ENCODE results near the gene KCNF1. TPM values are rescaled to one million over a fixed set of nuclear protein-coding genes. Genes with fewer than 3 reads are reported as not detected.

Gene KCNF1
- polyA plus RNA-seq, 1 donor: 1.3 TPM

GRCh38 chr2:10932345-10933151 is 20.8 kb downstream of the KCNF1 start:
- H3K27me3 ChIP-seq (ENCODE audit: control insufficient read depth, insufficient read depth, low read length): peaks cover 3% of the 10 kb centered on the region
- no peaks in the 10 kb centered on the region for H3K4me1 ChIP-seq (ENCODE audit: control insufficient read depth, insufficient read depth, low read length)
- no peak overlapping the region for H3K4me3 ChIP-seq (ENCODE audit: low read length)
- H3K36me3 ChIP-seq (ENCODE audit: control insufficient read depth, insufficient read depth, low read length): no peaks in the 10 kb centered on the region
- H3K9me3 ChIP-seq (ENCODE audit: control insufficient read depth, low read depth, low read length): no peaks in the 10 kb centered on the region
- WGBS (ENCODE audit: insufficient coverage, low lambda C conversion rate): 53% methylated on average over 3 of the region's 17 CpGs
- DNase-seq: no peak
- no peak overlapping the region for H3K27ac ChIP-seq (ENCODE audit: low read length)

GRCh38 chr2:10933700-10934225 is 22.0 kb downstream of the KCNF1 start:
- Histone ChIP-seq H3K27ac (ENCODE audit: low read length) (no peak overlapping the region), H3K27me3 (ENCODE audit: control insufficient read depth, insufficient read depth, low read length) (no peaks in the 10 kb centered on the region), H3K4me1 (ENCODE audit: control insufficient read depth, insufficient read depth, low read length) (no peaks in the 10 kb centered on the region), H3K36me3 (ENCODE audit: control insufficient read depth, insufficient read depth, low read length) (no peaks in the 10 kb centered on the region), H3K4me3 (ENCODE audit: low read length) (no peak overlapping the region), H3K9me3 (ENCODE audit: control insufficient read depth, low read depth, low read length) (no peaks in the 10 kb centered on the region)
- DNase-seq: no peak
- WGBS (ENCODE audit: insufficient coverage, low lambda C conversion rate): no CpG with 5 or more reads among the region's 11 CpGs

GRCh38 chr2:10934308-10934978 is 22.7 kb downstream of the KCNF1 start:
- Histone ChIP-seq H3K9me3 (ENCODE audit: control insufficient read depth, low read depth, low read length) (peaks cover 6% of the 10 kb centered on the region), H3K36me3 (ENCODE audit: control insufficient read depth, insufficient read depth, low read length) (no peaks in the 10 kb centered on the region), H3K4me1 (ENCODE audit: control insufficient read depth, insufficient read depth, low read length) (no peaks in the 10 kb centered on the region), H3K4me3 (ENCODE audit: low read length) (no peak overlapping the region), H3K27ac (ENCODE audit: low read length) (no peak overlapping the region), H3K27me3 (ENCODE audit: control insufficient read depth, insufficient read depth, low read length) (no peaks in the 10 kb centered on the region)
- no CpG with 5 or more reads among the region's 7 CpGs for WGBS (ENCODE audit: insufficient coverage, low lambda C conversion rate)
- DNase-seq: no peak

- no CpG with 5 or more reads among the region's 15 CpGs for WGBS (ENCODE audit: insufficient coverage, low lambda C conversion rate)
- Histone ChIP-seq H3K27me3 (ENCODE audit: control insufficient read depth, insufficient read depth, low read length) (no peaks in the 10 kb centered on the region), H3K4me1 (ENCODE audit: control insufficient read depth, insufficient read depth, low read length) (no peaks in the 10 kb centered on the region), H3K36me3 (ENCODE audit: control insufficient read depth, insufficient read depth, low read length) (no peaks in the 10 kb centered on the region), H3K27ac (ENCODE audit: low read length) (no peak overlapping the region), H3K9me3 (ENCODE audit: control insufficient read depth, low read depth, low read length) (peaks cover 6% of the 10 kb centered on the region), H3K4me3 (ENCODE audit: low read length) (no peak overlapping the region)
- no peak for DNase-seq
Measured at GRCh38 chr2:10934979-10935350, 23.2 kb downstream of the KCNF1 start.

GRCh38 chr2:10935366-10935918 is 23.7 kb downstream of the KCNF1 start:
- no peak overlapping the region for H3K27ac ChIP-seq (ENCODE audit: low read length)
- H3K9me3 ChIP-seq (ENCODE audit: control insufficient read depth, low read depth, low read length): peaks cover 6% of the 10 kb centered on the region
- H3K36me3 ChIP-seq (ENCODE audit: control insufficient read depth, insufficient read depth, low read length): no peaks in the 10 kb centered on the region
- no peaks in the 10 kb centered on the region for H3K4me1 ChIP-seq (ENCODE audit: control insufficient read depth, insufficient read depth, low read length)
- H3K4me3 ChIP-seq (ENCODE audit: low read length): no peak overlapping the region
- WGBS (ENCODE audit: insufficient coverage, low lambda C conversion rate): 94% methylated on average over 9 of the region's 18 CpGs
- H3K27me3 ChIP-seq (ENCODE audit: control insufficient read depth, insufficient read depth, low read length): no peaks in the 10 kb centered on the region
- DNase-seq: no peak

- DNase-seq: peak; percentile 19 to 46
- WGBS (ENCODE audit: insufficient coverage, low lambda C conversion rate): 70% methylated on average over 9 of the region's 17 CpGs
- Histone ChIP-seq H3K4me1 (ENCODE audit: control insufficient read depth, insufficient read depth, low read length) (no peaks in the 10 kb centered on the region), H3K36me3 (ENCODE audit: control insufficient read depth, insufficient read depth, low read length) (no peaks in the 10 kb centered on the region), H3K4me3 (ENCODE audit: low read length) (no peak overlapping the region), H3K27me3 (ENCODE audit: control insufficient read depth, insufficient read depth, low read length) (no peaks in the 10 kb centered on the region), H3K27ac (ENCODE audit: low read length) (no peak overlapping the region), H3K9me3 (ENCODE audit: control insufficient read depth, low read depth, low read length) (peaks cover 6% of the 10 kb centered on the region)
Measured at GRCh38 chr2:10935953-10936942, 24.5 kb downstream of the KCNF1 start.

- no peak for DNase-seq
- peaks cover 6% of the 10 kb centered on the region for H3K9me3 ChIP-seq (ENCODE audit: control insufficient read depth, low read depth, low read length)
- no CpG with 5 or more reads among the region's 3 CpGs for WGBS (ENCODE audit: insufficient coverage, low lambda C conversion rate)
- H3K27ac ChIP-seq (ENCODE audit: low read length): no peak overlapping the region
- H3K4me1 ChIP-seq (ENCODE audit: control insufficient read depth, insufficient read depth, low read length): no peaks in the 10 kb centered on the region
- H3K4me3 ChIP-seq (ENCODE audit: low read length): no peak overlapping the region
- no peaks in the 10 kb centered on the region for H3K27me3 ChIP-seq (ENCODE audit: control insufficient read depth, insufficient read depth, low read length)
- no peaks in the 10 kb centered on the region for H3K36me3 ChIP-seq (ENCODE audit: control insufficient read depth, insufficient read depth, low read length)
Measured at GRCh38 chr2:10939058-10939457, 27.3 kb downstream of the KCNF1 start.

GRCh38 chr2:10940596-10940995 is 28.9 kb downstream of the KCNF1 start:
- H3K27ac ChIP-seq (ENCODE audit: low read length): no peak overlapping the region
- no peak overlapping the region for H3K4me3 ChIP-seq (ENCODE audit: low read length)
- no CpG with 5 or more reads among the region's 2 CpGs for WGBS (ENCODE audit: insufficient coverage, low lambda C conversion rate)
- H3K27me3 ChIP-seq (ENCODE audit: control insufficient read depth, insufficient read depth, low read length): no peaks in the 10 kb centered on the region
- no peaks in the 10 kb centered on the region for H3K4me1 ChIP-seq (ENCODE audit: control insufficient read depth, insufficient read depth, low read length)
- no peak for DNase-seq
- peaks cover 6% of the 10 kb centered on the region for H3K9me3 ChIP-seq (ENCODE audit: control insufficient read depth, low read depth, low read length)
- H3K36me3 ChIP-seq (ENCODE audit: control insufficient read depth, insufficient read depth, low read length): no peaks in the 10 kb centered on the region

- Histone ChIP-seq H3K27ac (ENCODE audit: low read length) (no peak overlapping the region), H3K9me3 (ENCODE audit: control insufficient read depth, low read depth, low read length) (peaks cover 6% of the 10 kb centered on the region), H3K36me3 (ENCODE audit: control insufficient read depth, insufficient read depth, low read length) (no peaks in the 10 kb centered on the region), H3K4me1 (ENCODE audit: control insufficient read depth, insufficient read depth, low read length) (no peaks in the 10 kb centered on the region), H3K4me3 (ENCODE audit: low read length) (no peak overlapping the region), H3K27me3 (ENCODE audit: control insufficient read depth, insufficient read depth, low read length) (no peaks in the 10 kb centered on the region)
- no peak for DNase-seq
- WGBS (ENCODE audit: insufficient coverage, low lambda C conversion rate): no CpG with 5 or more reads among the region's 3 CpGs
Measured at GRCh38 chr2:10941383-10941782, 29.6 kb downstream of the KCNF1 start.

- no peak overlapping the region for H3K27ac ChIP-seq (ENCODE audit: low read length)
- no peaks in the 10 kb centered on the region for H3K27me3 ChIP-seq (ENCODE audit: control insufficient read depth, insufficient read depth, low read length)
- no peaks in the 10 kb centered on the region for H3K36me3 ChIP-seq (ENCODE audit: control insufficient read depth, insufficient read depth, low read length)
- H3K4me3 ChIP-seq (ENCODE audit: low read length): no peak overlapping the region
- H3K4me1 ChIP-seq (ENCODE audit: control insufficient read depth, insufficient read depth, low read length): no peaks in the 10 kb centered on the region
- no peaks in the 10 kb centered on the region for H3K9me3 ChIP-seq (ENCODE audit: control insufficient read depth, low read depth, low read length)
- DNase-seq: no peak
- no CpG with 5 or more reads among the region's 5 CpGs for WGBS (ENCODE audit: insufficient coverage, low lambda C conversion rate)
Measured at GRCh38 chr2:10944799-10945198, 33.1 kb downstream of the KCNF1 start.
